ENCODE data around the gene NDOR1.

NDOR1 gene

GRCh38 chr9:137251490-137252268 lies 46.2 kb downstream of the NDOR1 start:
- Histone ChIP-seq H3K4me1 (peaks cover 24 to 62% (median 45%) of the 10 kb centered on the region in 10 experiments), H3K4me3 (no peak overlapping the region), H3K27me3 (no peaks in the 10 kb centered on the region), H3K4me2 (no peak overlapping the region), H3K9me3 (replicated peaks in 1 of 11) (no peaks in the 10 kb centered on the region), H3K27ac (no peak overlapping the region), H3K9ac (no peak overlapping the region; a peak in 1 of 22 replicates), H4K20me1 (peaks cover 4 to 19% (median 13%) of the 10 kb centered on the region in 11 experiments; a peak in 20 of 22 replicates), H3K36me3 (peaks cover 2 to 8% (median 6%) of the 10 kb centered on the region in 11 experiments; a peak in 18 of 22 replicates)
- TF ChIP-seq Cebpa-rat (IDR thresholded peaks at IDR 0.05), result no peak

GRCh38 chr9:137252555-137253506 lies 47.3 kb downstream of the NDOR1 start:
- Histone ChIP-seq H3K9ac (peak overlapping the region in 4 of 11 experiments; percentile 88 to 95 (median 94); a peak in 4 of 22 replicates), H3K4me2 (peak overlapping the region; percentile 95 to 100 (median 99); a peak in 21 of 22 replicates), H3K27ac (no peak overlapping the region), H3K9me3 (replicated peaks in 1 of 11) (no peaks in the 10 kb centered on the region), H3K27me3 (no peaks in the 10 kb centered on the region), H4K20me1 (peaks cover 7 to 26% (median 19%) of the 10 kb centered on the region in 11 experiments; a peak in 20 of 22 replicates), H3K4me1 (peaks cover 33 to 62% (median 52%) of the 10 kb centered on the region in 10 experiments), H3K4me3 (no peak overlapping the region), H3K36me3 (peaks cover 10 to 18% (median 14%) of the 10 kb centered on the region in 11 experiments; a peak in 19 of 22 replicates)
- TF ChIP-seq Cebpa-rat (IDR thresholded peaks at IDR 0.05), result no peak

- H3K27me3 ChIP-seq, result no peaks in the 10 kb centered on the region
- H3K9ac ChIP-seq, result peak overlapping the region; percentile 83 to 97 (median 90)
- peak overlapping the region; percentile 86 to 100 (median 97) for H3K4me3 ChIP-seq
- peaks cover 39 to 70% (median 57%) of the 10 kb centered on the region in 10 experiments for H3K4me1 ChIP-seq
- peaks cover 8 to 38% (median 19%) of the 10 kb centered on the region in 11 experiments; a peak in 20 of 22 replicates for H4K20me1 ChIP-seq
- peak overlapping the region in 10 of 11 experiments; percentile 61 to 91 (median 84); a peak in 17 of 22 replicates for H3K27ac ChIP-seq
- H3K9me3 ChIP-seq (replicated peaks in 1 of 11), result no peaks in the 10 kb centered on the region
- no peak for TF ChIP-seq Cebpa-rat (IDR thresholded peaks at IDR 0.05)
- H3K4me2 ChIP-seq, result peak overlapping the region; percentile 95 to 100 (median 99)
- peaks cover 16 to 30% (median 25%) of the 10 kb centered on the region in 11 experiments for H3K36me3 ChIP-seq
Measured at GRCh38 chr9:137253717-137254623, 48.5 kb downstream of the NDOR1 start.

- peaks cover 12 to 41% (median 20%) of the 10 kb centered on the region in 11 experiments; a peak in 20 of 22 replicates for H4K20me1 ChIP-seq
- no peak for TF ChIP-seq Cebpa-rat (IDR thresholded peaks at IDR 0.05)
- H3K4me3 ChIP-seq, result peak within 1 kb of the TSS; percentile 86 to 100 (median 97)
- H3K9ac ChIP-seq, result peak within 1 kb of the TSS; percentile 83 to 97 (median 90)
- peak within 1 kb of the TSS; percentile 96 to 100 (median 99) for H3K4me2 ChIP-seq
- peak within 1 kb of the TSS; percentile 42 to 91 (median 85); a peak in 21 of 22 replicates for H3K27ac ChIP-seq
- no peaks in the 10 kb centered on the region for H3K27me3 ChIP-seq
- peaks cover 22 to 38% (median 30%) of the 10 kb centered on the region in 11 experiments for H3K36me3 ChIP-seq
- no peaks in the 10 kb centered on the region for H3K9me3 ChIP-seq (replicated peaks in 1 of 11)
- peaks cover 43 to 74% (median 59%) of the 10 kb centered on the region in 10 experiments for H3K4me1 ChIP-seq
Measured at GRCh38 chr9:137254624-137255447, 49.3 kb downstream of the NDOR1 start, which contains the start of gene NELFB. TSS of gene NELFB (plus strand) at chr9:137255327.

GRCh38 chr9:137255448-137256114 lies 50.1 kb downstream of the NDOR1 start:
- Histone ChIP-seq H3K36me3 (peaks cover 22 to 40% (median 30%) of the 10 kb centered on the region in 11 experiments), H3K4me1 (peaks cover 43 to 68% (median 56%) of the 10 kb centered on the region in 10 experiments), H3K27me3 (no peaks in the 10 kb centered on the region), H3K4me3 (peak overlapping the region; percentile 86 to 100 (median 97)), H3K27ac (peak overlapping the region; percentile 42 to 91 (median 85); a peak in 21 of 22 replicates), H4K20me1 (peaks cover 12 to 41% (median 20%) of the 10 kb centered on the region in 11 experiments; a peak in 20 of 22 replicates), H3K9me3 (replicated peaks in 1 of 11) (no peaks in the 10 kb centered on the region), H3K4me2 (peak overlapping the region; percentile 94 to 100 (median 98)), H3K9ac (peak overlapping the region; percentile 83 to 97 (median 90))
- no peak for TF ChIP-seq Cebpa-rat (IDR thresholded peaks at IDR 0.05)

GRCh38 chr9:137256362-137256761 lies 50.9 kb downstream of the NDOR1 start:
- H3K4me3 ChIP-seq, result peak overlapping the region; percentile 86 to 100 (median 97)
- H3K9me3 ChIP-seq (replicated peaks in 1 of 11), result no peaks in the 10 kb centered on the region

More at GRCh38 chr9:137256362-137256761, 50.9 kb downstream of the NDOR1 start:
- H3K27me3 ChIP-seq, result no peaks in the 10 kb centered on the region
- peaks cover 12 to 41% (median 20%) of the 10 kb centered on the region in 11 experiments; a peak in 20 of 22 replicates for H4K20me1 ChIP-seq
- H3K27ac ChIP-seq, result peak overlapping the region in 5 of 11 experiments; percentile 80 to 91 (median 89); a peak in 7 of 22 replicates
- peak overlapping the region; percentile 83 to 97 (median 90) for H3K9ac ChIP-seq
- no peak for TF ChIP-seq Cebpa-rat (IDR thresholded peaks at IDR 0.05)
- H3K36me3 ChIP-seq, result peaks cover 24 to 47% (median 38%) of the 10 kb centered on the region in 11 experiments
- H3K4me2 ChIP-seq, result peak overlapping the region; percentile 94 to 100 (median 98)
- H3K4me1 ChIP-seq, result peaks cover 43 to 64% (median 52%) of the 10 kb centered on the region in 10 experiments
